Loucy (cell line): ENCODE data around the gene RACGAP1.

Experiments used
- CTCF ChIP-seq: fragments of 200-600 bp; sonication (generic); conservative IDR thresholded peaks from 2 replicates; pipeline ENCODE4 v1.5.1; 2014; ENCODE audit warnings: mild to moderate bottlenecking, antibody characterized with exemption, low read length
- EZH2phosphoT487 ChIP-seq: fragments of 200-600 bp; IDR thresholded peaks from 2 replicates; pipeline ENCODE4 v1.6.1; 2018; ENCODE audit warnings: antibody characterized with exemption, mild to moderate bottlenecking, moderate library complexity, borderline replicate concordance

- TF ChIP-seq CTCF, result no peak
- no peak for TF ChIP-seq EZH2phosphoT487
These were observed 40.6 kb downstream of the RACGAP1 start for GRCh38 chr12:49984476-49985359.
